GM06990 (cell line): ENCODE measurements around the gene CLNK.

Experiments
- DNase-seq: peaks from one replicate; pipeline ENCODE4 v3.0.0-alpha.2; 2011; ENCODE audit not compliant: insufficient read length; ENCODE audit errors: extremely low read depth
- H3K27me3 ChIP-seq: replicated peaks from 2 replicates; pipeline ENCODE4 v1.6.0; 2011; ENCODE audit warnings: low read length; ENCODE audit not compliant: control insufficient read depth, insufficient read depth
- H3K36me3 ChIP-seq: 2 replicates; pipeline ENCODE4 v1.5.1; 2011; ENCODE audit warnings: low read length; ENCODE audit not compliant: control insufficient read depth, insufficient read depth
- H3K4me3 ChIP-seq: replicated peaks from 2 replicates; pipeline ENCODE4 v1.5.1; 2011; ENCODE audit warnings: low read depth, mild to moderate bottlenecking, control low read depth, low read length
- TF ChIP-seq, protein P1 (sequence below): IDR thresholded peaks from 2 replicates; pipeline ENCODE4 v1.5.1; 2011; ENCODE audit warnings: low read length, control low read depth, mild to moderate bottlenecking, inconsistent platforms; ENCODE audit not compliant: insufficient read depth, poor library complexity, severe bottlenecking

The CLNK gene

DNA sequence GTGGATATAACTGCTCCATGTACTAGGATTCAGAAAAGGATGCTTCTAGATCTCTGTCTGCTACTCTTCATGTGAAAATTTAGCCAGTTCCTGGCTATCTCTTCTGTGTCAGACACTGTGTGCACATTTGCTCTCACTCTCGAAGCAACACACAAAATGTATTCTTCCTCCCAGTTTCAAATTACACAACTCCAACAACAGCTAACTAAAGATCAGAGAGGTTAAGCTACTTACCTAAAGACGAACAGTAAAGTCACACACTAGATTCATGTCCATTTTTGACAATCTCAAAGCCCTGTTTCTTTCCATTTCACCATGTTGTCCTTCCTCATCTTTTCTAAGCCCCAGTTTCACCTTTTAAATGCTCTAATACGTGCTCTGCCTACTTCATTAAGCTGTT lies 2.2 kb downstream of the CLNK start:
- TF ChIP-seq, protein P1, sequence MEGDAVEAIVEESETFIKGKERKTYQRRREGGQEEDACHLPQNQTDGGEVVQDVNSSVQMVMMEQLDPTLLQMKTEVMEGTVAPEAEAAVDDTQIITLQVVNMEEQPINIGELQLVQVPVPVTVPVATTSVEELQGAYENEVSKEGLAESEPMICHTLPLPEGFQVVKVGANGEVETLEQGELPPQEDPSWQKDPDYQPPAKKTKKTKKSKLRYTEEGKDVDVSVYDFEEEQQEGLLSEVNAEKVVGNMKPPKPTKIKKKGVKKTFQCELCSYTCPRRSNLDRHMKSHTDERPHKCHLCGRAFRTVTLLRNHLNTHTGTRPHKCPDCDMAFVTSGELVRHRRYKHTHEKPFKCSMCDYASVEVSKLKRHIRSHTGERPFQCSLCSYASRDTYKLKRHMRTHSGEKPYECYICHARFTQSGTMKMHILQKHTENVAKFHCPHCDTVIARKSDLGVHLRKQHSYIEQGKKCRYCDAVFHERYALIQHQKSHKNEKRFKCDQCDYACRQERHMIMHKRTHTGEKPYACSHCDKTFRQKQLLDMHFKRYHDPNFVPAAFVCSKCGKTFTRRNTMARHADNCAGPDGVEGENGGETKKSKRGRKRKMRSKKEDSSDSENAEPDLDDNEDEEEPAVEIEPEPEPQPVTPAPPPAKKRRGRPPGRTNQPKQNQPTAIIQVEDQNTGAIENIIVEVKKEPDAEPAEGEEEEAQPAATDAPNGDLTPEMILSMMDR: no peak
- DNase-seq: no peak
- Histone ChIP-seq H3K36me3 (no peaks in the 10 kb centered on the region), H3K4me3 (no peak overlapping the region), H3K27me3 (no peaks in the 10 kb centered on the region)

DNA sequence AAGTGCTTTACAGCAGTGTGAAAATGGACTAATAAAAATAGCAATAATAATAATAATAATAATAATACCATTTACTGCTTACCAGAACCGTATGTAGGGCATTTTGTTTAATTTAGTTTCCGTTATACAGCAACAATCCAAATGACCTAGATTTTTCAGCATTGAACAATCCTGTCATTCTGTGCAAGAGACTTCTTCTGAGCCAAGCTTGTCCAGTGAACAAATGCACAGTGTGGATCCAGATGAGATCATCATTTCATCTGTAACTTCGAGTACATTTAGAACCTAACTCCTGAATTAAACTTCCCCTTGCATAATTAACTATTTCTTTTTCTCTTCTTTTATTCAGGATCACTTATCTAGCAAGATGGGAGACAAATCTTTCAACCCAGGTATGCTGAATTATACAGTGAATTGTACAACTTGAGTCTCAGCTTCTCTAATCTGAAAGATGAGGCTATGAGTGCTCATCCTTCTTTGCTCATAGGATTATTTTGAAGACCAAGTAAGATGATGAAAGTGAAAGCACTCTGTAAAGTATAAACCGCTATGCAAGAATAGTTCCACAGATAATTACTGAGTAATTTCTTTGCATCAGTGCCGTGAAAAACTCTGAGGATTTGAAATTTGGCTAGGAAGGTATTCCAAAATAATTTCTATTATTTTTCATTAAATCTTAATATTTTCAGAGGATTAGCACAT lies 6.6 kb downstream of the CLNK start:
- TF ChIP-seq, protein P1: no peak
- no peaks in the 10 kb centered on the region for H3K36me3 ChIP-seq
- H3K4me3 ChIP-seq: no peak overlapping the region
- no peak for DNase-seq
- H3K27me3 ChIP-seq: no peaks in the 10 kb centered on the region

DNA sequence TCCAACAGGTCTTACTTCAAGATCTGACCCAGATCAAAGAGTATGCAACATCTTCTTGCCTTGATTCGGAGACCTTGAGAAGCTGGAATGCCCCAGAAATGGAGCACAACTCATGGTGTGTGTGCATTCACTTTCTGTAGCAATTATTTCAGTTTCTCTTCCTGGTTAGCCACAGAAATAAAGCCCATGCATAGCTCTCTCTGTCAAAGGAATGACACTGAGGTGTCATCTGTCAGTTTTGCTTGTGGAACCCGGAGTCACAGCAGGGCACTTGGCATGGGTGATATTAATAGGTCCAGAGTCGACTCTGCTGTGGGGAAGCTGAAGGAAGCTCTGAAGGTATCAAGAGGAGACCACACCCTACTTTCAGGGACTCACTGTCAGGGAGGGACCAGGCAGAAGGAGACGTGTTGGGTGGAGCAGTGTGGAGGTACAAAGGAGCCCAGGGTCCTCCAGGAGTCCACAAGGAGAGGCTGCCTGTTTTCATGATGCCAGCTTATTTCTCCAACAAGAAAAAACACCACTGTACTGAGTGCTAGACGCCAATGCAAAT lies 10.7 kb downstream of the CLNK start:
- H3K36me3 ChIP-seq: no peaks in the 10 kb centered on the region
- no peak overlapping the region for H3K4me3 ChIP-seq
- TF ChIP-seq, protein P1: no peak
- DNase-seq: peak; percentile 56
- H3K27me3 ChIP-seq: no peaks in the 10 kb centered on the region

DNA sequence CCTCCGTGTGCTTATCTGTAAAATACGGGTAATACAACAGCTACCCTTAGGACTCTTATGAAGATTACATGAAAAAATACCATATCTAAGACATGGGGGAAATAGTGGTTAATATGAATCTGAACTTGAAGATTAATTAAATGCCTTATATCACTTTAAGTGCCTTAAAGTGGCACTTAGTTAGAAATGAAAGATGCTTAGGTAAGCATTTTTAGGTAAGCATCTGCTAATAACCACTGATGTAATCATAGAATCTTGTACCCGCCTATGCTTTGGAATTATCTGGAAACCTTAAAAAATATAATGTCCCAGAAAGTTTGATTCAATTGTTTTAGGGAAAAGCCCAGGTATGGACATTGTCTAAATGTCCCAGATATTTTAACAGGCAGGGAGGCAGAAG lies 12.2 kb downstream of the CLNK start:
- TF ChIP-seq, protein P1: no peak
- no peak for DNase-seq
- H3K27me3 ChIP-seq: no peaks in the 10 kb centered on the region
- no peak overlapping the region for H3K4me3 ChIP-seq
- H3K36me3 ChIP-seq: no peaks in the 10 kb centered on the region

DNA sequence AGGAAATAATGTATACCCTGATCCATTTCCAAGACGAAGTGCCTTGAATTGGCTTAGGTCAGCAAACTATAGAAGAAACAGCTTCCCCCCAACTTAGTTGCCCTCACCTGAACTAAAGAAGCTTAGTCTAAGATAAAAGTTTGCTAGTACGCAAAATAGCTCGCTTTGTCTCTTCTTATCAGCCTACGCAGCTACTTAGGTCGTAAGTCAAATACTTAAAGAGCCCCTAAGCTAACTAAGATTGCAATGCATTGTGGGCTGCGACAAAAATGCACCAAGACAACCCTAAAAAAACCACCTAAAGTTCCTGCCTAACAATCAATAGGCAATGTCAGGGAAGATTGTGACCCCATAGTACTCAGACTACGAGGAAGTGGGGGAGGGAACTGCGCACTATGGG lies 12.8 kb downstream of the CLNK start:
- no peaks in the 10 kb centered on the region for H3K27me3 ChIP-seq
- no peak for DNase-seq
- H3K4me3 ChIP-seq: no peak overlapping the region
- TF ChIP-seq, protein P1: no peak
- H3K36me3 ChIP-seq: no peaks in the 10 kb centered on the region
